OCI-M2 (cell line): Measurements from ENCODE around the gene MRPS11.
"Not testable (repeated sequence)": the region's sequence is repeated elsewhere in the genome, so short reads cannot be mapped to it uniquely, and the experiment has no call there.

ENCODE experiments used
- DNase-seq: peaks from one replicate; lab custom pipeline; 2025; ENCODE audit not compliant: unreplicated experiment; lab: John Stamatoyannopoulos, UW

The MRPS11 gene

GRCh38 chr15:88454867-88455810, 12.4 kb upstream of the MRPS11 start:
- no peak for DNase-seq

- DNase-seq = no peak
Observed at GRCh38 chr15:88456733-88457132, 10.8 kb upstream of the MRPS11 start.

- DNase-seq = no peak
Observed at GRCh38 chr15:88463870-88464532, 3.5 kb upstream of the MRPS11 start.

- DNase-seq = no peak
Observed at GRCh38 chr15:88465633-88466224, 1.8 kb upstream of the MRPS11 start.

- no peak for DNase-seq
Observed at GRCh38 chr15:88467935-88468528, 524 bp downstream of the MRPS11 start.

- not testable (repeated sequence) for DNase-seq
Observed at GRCh38 chr15:88468721-88469120, 1.2 kb downstream of the MRPS11 start.

GRCh38 chr15:88469321-88469720, 1.8 kb downstream of the MRPS11 start:
- DNase-seq = no peak

- no peak for DNase-seq
Observed at GRCh38 chr15:88470625-88471372, 3.3 kb downstream of the MRPS11 start.

- no peak for DNase-seq
Observed at GRCh38 chr15:88472225-88472624, 4.7 kb downstream of the MRPS11 start.

- DNase-seq = not testable (repeated sequence)
Observed at GRCh38 chr15:88473661-88474293, 6.3 kb downstream of the MRPS11 start.

- DNase-seq = no peak
Observed at GRCh38 chr15:88476635-88477060, 9.1 kb downstream of the MRPS11 start.

- DNase-seq = no peak
Observed at GRCh38 chr15:88477126-88477525, 9.6 kb downstream of the MRPS11 start.

GRCh38 chr15:88477904-88478303, 10.4 kb downstream of the MRPS11 start:
- DNase-seq = no peak

GRCh38 chr15:88479169-88479568, 11.7 kb downstream of the MRPS11 start:
- DNase-seq = no peak

- no peak for DNase-seq
Observed at GRCh38 chr15:88480981-88481380, 13.5 kb downstream of the MRPS11 start.

- no peak for DNase-seq
Observed at GRCh38 chr15:88482263-88482662, 14.8 kb downstream of the MRPS11 start.

- DNase-seq = no peak
Observed at GRCh38 chr15:88484682-88485331, 17.3 kb downstream of the MRPS11 start.

GRCh38 chr15:88487178-88487795, 19.8 kb downstream of the MRPS11 start:
- no peak for DNase-seq

GRCh38 chr15:88487796-88488523, 20.5 kb downstream of the MRPS11 start:
- no peak for DNase-seq
